ENCODE results near the gene ABCF2.

DNA sequence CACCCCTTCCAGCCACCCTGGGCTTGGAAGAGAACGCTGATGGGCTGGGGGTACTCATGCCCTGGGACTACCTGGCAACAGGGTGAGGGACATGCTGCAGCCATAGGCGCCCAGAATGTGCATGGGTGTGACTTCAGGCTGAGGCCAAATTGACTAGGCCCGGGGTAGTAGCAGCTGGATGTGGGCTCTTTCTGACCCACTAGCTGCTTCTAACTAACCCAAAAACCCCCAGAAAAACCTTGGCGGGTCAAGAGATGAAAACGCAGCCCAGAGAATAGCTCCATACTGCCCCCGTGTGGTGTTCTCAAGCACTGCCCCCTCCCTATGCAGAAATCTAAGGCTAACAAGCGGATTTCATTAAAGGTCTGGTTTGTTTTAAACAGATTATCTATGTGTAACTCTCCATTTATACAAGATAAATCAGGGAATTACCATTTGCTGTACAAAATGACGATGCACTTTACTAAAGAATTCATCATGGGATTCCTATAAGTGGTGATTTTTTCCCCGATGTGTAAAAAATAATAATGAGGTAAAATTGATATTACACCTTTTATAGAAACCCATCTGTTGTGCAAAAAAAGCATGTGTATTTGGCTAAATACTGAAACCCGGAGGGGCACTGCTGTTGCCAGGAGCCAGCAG is 17.3 kb upstream of the ABCF2 start:
- TF ChIP-seq RAD21 (IDR thresholded peaks at IDR 0.05; ENCODE audit: low read length), result peak; percentile 64
- TF ChIP-seq, protein P1, sequence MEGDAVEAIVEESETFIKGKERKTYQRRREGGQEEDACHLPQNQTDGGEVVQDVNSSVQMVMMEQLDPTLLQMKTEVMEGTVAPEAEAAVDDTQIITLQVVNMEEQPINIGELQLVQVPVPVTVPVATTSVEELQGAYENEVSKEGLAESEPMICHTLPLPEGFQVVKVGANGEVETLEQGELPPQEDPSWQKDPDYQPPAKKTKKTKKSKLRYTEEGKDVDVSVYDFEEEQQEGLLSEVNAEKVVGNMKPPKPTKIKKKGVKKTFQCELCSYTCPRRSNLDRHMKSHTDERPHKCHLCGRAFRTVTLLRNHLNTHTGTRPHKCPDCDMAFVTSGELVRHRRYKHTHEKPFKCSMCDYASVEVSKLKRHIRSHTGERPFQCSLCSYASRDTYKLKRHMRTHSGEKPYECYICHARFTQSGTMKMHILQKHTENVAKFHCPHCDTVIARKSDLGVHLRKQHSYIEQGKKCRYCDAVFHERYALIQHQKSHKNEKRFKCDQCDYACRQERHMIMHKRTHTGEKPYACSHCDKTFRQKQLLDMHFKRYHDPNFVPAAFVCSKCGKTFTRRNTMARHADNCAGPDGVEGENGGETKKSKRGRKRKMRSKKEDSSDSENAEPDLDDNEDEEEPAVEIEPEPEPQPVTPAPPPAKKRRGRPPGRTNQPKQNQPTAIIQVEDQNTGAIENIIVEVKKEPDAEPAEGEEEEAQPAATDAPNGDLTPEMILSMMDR (conservative IDR thresholded peaks at IDR 0.05; ENCODE audit: low read depth, low read length), result peak; percentile 79
- no peak for TF ChIP-seq RFX5 (IDR thresholded peaks at IDR 0.05; ENCODE audit: low read depth, low read length)
- no peak for TF ChIP-seq NFE2L2 (IDR thresholded peaks at IDR 0.05; ENCODE audit: low read depth, low read length)
- no peak for TF ChIP-seq RCOR1 (IDR thresholded peaks at IDR 0.05; ENCODE audit: insufficient replicate concordance, low read length)

Data from IMR-90 (cell line).